Measurements from ENCODE around the gene OR10A3.
"Not testable (repeated sequence)": the region's sequence is repeated elsewhere in the genome, so short reads cannot be mapped to it uniquely, and the experiment has no call there.

Gene OR10A3

GRCh38 chr11:7941608-7942007, at the start of gene OR10A3:
Gene OR10A3 (minus strand): TSS chr11:7941708. CDS start chr11:7939520, 2,188 bp downstream.
- no peak for DNase-seq

GRCh38 chr11:7987560-7987883, 46.0 kb upstream of the OR10A3 start:
- not testable (repeated sequence) for DNase-seq

GRCh38 chr11:7986768-7987559, 45.5 kb upstream of the OR10A3 start, which contains the start of gene EIF3F:
Gene EIF3F (plus strand): TSS chr11:7987337. CDS start chr11:7987353, 16 bp downstream.
- peak; percentile 97 for DNase-seq

GRCh38 chr11:7983832-7984590, 42.5 kb upstream of the OR10A3 start:
- DNase-seq = no peak

- DNase-seq = no peak
These were observed 41.1 kb upstream of the OR10A3 start for GRCh38 chr11:7982582-7983119.

- DNase-seq = no peak
These were observed 40.2 kb upstream of the OR10A3 start for GRCh38 chr11:7981619-7982157.

- no peak for DNase-seq
These were observed 35.9 kb upstream of the OR10A3 start for GRCh38 chr11:7977232-7977917.

- no peak for DNase-seq
These were observed 33.2 kb upstream of the OR10A3 start for GRCh38 chr11:7974668-7975067.

- DNase-seq = no peak
These were observed 31.5 kb upstream of the OR10A3 start for GRCh38 chr11:7973011-7973410.

GRCh38 chr11:7971846-7972245, 30.3 kb upstream of the OR10A3 start:
- no peak for DNase-seq

DNA sequence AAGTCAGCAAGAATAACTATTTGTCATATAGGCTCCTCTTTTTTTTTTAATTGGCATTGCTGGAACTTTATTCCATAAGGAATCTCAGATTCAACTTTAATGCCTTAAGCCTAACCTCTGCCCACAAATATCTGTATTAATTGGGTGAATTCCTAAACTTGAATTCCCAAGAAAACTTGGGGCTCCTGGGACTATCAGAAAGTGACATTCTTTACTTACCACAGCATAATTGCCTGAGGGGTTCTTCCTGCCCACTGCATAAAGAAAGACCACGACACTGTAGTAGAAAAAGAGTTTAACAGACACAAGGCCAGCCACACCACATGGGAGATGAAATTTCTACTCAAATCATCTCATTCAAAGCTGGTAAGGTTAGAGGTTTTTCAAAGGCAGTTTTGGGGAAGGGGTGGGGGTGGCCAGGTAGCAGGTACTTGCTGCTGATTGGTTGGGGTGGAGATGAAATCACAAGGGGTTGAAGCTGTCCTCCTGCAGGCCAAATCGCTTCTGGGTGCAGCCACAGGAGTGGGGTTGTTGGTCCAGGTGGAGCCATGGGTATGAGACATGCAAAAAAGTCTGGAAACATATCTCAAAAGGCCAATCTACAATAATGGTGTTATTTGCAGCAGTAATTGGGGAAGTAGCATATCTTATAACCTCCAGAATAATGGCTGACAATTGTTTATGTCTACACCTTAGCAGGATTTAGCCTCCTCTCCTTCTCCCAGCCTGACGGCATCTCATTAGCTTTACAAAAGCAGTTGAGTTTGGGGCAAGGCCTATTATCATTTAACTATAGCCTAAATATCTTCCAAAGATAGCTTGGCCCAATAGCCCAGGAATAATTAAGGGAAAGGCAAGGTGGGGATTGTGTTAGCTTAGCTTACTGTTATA, 28.5 kb upstream of the OR10A3 start:
- no peak for DNase-seq

- no peak for DNase-seq
These were observed 27.2 kb upstream of the OR10A3 start for GRCh38 chr11:7968686-7969085.

DNA sequence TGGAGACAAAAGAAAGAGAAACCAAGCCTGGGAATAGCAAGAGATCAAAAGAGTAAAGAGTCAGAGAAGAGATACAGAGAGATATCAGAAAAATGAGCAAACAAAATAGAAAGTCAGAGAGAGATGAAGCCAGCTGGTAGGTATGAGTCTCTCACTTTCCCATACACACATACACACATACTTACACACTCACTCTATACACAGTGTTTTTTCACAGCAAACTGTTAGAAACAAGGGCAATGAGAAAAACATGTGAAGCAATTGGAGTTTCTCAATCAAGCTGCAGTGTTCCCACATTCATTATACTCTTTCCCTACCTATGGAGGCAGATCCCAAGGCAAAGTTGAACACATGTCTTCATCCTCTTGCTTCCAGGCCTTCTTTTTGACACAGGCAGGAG, 26.3 kb upstream of the OR10A3 start:
- no peak for DNase-seq

- DNase-seq = no peak
These were observed 25.6 kb upstream of the OR10A3 start for GRCh38 chr11:7967097-7967496.

GRCh38 chr11:7965386-7965785, 23.9 kb upstream of the OR10A3 start, which contains the start of gene NLRP10:
Gene NLRP10 (minus strand): TSS chr11:7965447. CDS start chr11:7963495, 1,952 bp downstream.
- no peak for DNase-seq

DNA sequence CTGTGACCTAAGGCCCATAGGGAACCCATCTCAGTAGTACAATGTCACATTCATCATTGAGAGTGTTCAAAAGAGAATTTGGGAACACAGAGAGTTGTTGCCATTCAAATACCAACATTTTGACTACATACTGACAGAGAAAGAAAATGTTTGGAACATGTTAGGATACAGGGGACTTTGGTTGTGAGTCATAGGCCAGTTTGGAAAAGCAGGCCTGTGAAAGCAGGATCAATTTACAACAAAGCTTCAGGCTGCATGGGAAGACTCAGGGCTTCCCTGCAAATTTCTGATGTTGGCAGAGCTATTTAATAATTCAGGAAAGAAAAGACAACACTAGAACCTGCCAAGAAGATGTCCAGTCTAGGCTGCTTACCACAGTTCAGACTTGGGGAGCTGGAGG, 23.4 kb upstream of the OR10A3 start:
- no peak for DNase-seq

GRCh38 chr11:7964261-7964660, 22.8 kb upstream of the OR10A3 start:
- DNase-seq = no peak

GRCh38 chr11:7955191-7955590, 13.7 kb upstream of the OR10A3 start:
- DNase-seq = no peak

- DNase-seq = no peak
These were observed 8.4 kb upstream of the OR10A3 start for GRCh38 chr11:7949934-7950333.

DNA sequence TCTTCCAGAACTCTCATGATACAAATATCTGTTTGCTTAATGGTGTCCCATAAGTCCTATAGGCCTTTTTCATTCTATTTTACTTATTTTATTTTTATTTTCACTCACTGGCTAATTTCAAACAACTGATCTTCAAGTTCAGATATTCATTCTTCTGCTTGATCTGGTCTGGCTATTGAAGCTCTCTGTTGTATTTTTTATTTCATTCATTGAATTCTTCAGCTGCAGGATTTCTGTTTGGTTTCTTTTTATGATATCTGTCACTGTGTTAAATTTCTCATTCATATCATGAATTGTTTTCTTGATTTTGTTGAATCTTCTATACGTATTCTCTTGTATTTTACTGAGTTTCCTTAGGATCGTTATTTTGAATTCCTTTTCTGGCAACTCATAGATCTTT, 2.6 kb upstream of the OR10A3 start:
- no peak for DNase-seq

DNA sequence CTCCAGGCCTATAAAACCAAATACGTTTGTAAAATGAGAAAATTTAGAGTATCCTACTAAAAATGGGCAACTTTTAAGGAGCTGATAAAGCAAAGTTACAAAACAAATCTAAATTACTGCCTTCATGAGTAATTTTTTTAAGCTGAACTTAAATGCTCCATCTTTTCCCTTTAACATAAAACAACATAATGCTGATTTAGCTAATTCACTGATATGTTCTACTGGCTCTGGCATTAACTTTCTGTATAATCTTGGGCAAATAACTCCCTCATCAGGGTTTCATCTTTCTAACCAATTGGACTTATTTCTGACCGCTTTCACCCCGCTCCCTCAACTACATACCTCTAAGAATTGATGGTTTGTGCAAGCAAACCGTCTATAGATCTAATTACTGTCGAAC, 362 bp downstream of the OR10A3 start:
- no peak for DNase-seq

DNA sequence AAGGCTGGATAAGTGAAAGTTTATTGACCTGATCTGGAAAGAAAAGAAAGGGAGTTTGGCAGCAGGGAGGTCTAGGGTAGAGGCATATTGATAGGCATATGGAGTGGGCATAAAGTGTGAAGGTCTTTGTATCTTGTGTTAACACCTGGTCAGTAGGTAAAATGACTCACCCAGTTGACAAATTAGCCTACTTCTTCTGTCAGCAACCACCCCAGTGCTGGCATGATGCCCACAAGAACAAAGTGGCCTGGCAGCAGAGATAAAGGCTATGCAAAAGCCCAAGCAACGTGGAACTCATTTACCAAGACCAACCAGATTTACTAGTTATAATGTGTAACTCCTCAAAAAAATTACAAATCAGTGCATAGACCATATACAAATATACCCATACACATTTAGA, 4.9 kb downstream of the OR10A3 start:
- no peak for DNase-seq

Data from activated CD4-positive, alpha-beta T cell treated with anti-CD3 and anti-CD28 coated beads, Interleukin-10, Interleukin-2, amounts not matched to agents 100 ng/mL and 50 ng/mL, durations not matched to agents 16 hours and 8 hours (primary cell).